Measurements from ENCODE around the gene KRTAP6-2.

Gene KRTAP6-2

GRCh38 chr21:30615199-30615598 is 16.5 kb upstream of the KRTAP6-2 start:
- Histone ChIP-seq H3K79me2 (ENCODE audit: insufficient read depth, low read length) (no peaks in the 10 kb centered on the region), H3K4me1 (ENCODE audit: insufficient read depth, low read length, severe bottlenecking) (no peaks in the 10 kb centered on the region), H3K9me2 (ENCODE audit: low read depth, low read length) (no peaks in the 10 kb centered on the region), H3K27ac (ENCODE audit: low read depth, low read length, poor library complexity, severe bottlenecking) (no peak overlapping the region), H3K9me3 (ENCODE audit: low read length) (no peaks in the 10 kb centered on the region), H3K36me3 (ENCODE audit: insufficient read depth, low read length) (no peaks in the 10 kb centered on the region), H3K4me2 (ENCODE audit: low read length) (no peak overlapping the region), H2AFZ (ENCODE audit: low read length) (no peak overlapping the region), H4K20me1 (ENCODE audit: insufficient read depth, low read length) (no peaks in the 10 kb centered on the region), H3K9ac (ENCODE audit: low read length) (no peak overlapping the region), H3F3A (ENCODE audit: insufficient read depth, low read length) (no peaks in the 10 kb centered on the region), H3K27me3 (ENCODE audit: insufficient read depth, low read length) (no peaks in the 10 kb centered on the region), H3K4me3 (ENCODE audit: low read depth, low read length, poor library complexity, severe bottlenecking) (no peak overlapping the region)
- TF ChIP-seq EZH2 (IDR thresholded peaks at IDR 0.05; ENCODE audit: borderline replicate concordance, low read length) (no peak), CTCF (IDR thresholded peaks at IDR 0.05; ENCODE audit: low read length) (no peak)

- TF ChIP-seq CTCF (IDR thresholded peaks at IDR 0.05; ENCODE audit: low read length) (no peak), EZH2 (IDR thresholded peaks at IDR 0.05; ENCODE audit: borderline replicate concordance, low read length) (no peak)
- Histone ChIP-seq H3K27ac (ENCODE audit: low read depth, low read length, poor library complexity, severe bottlenecking) (no peak within 1 kb of the TSS), H3K36me3 (ENCODE audit: insufficient read depth, low read length) (no peaks in the 10 kb centered on the region), H3K4me3 (ENCODE audit: low read depth, low read length, poor library complexity, severe bottlenecking) (no peak within 1 kb of the TSS), H3F3A (ENCODE audit: insufficient read depth, low read length) (no peaks in the 10 kb centered on the region), H4K20me1 (ENCODE audit: insufficient read depth, low read length) (no peaks in the 10 kb centered on the region), H3K4me2 (ENCODE audit: low read length) (no peak within 1 kb of the TSS), H3K27me3 (ENCODE audit: insufficient read depth, low read length) (no peaks in the 10 kb centered on the region), H3K9ac (ENCODE audit: low read length) (no peak within 1 kb of the TSS), H2AFZ (ENCODE audit: low read length) (no peak within 1 kb of the TSS), H3K79me2 (ENCODE audit: insufficient read depth, low read length) (no peaks in the 10 kb centered on the region), H3K4me1 (ENCODE audit: insufficient read depth, low read length, severe bottlenecking) (no peaks in the 10 kb centered on the region), H3K9me2 (ENCODE audit: low read depth, low read length) (no peaks in the 10 kb centered on the region), H3K9me3 (ENCODE audit: low read length) (no peaks in the 10 kb centered on the region)
These were observed 15.1 kb upstream of the KRTAP6-2 start, which contains the start of gene KRTAP6-1 for GRCh38 chr21:30613836-30614235. Gene KRTAP6-1, minus strand, starts transcription at chr21:30613930. Its CDS starts 26 bp downstream, at chr21:30613904.

- no peaks in the 10 kb centered on the region for H3K4me1 ChIP-seq (ENCODE audit: insufficient read depth, low read length, severe bottlenecking)
- H3K9me2 ChIP-seq (ENCODE audit: low read depth, low read length): no peaks in the 10 kb centered on the region
- no peak overlapping the region for H3K9ac ChIP-seq (ENCODE audit: low read length)
- no peak for TF ChIP-seq CTCF (IDR thresholded peaks at IDR 0.05; ENCODE audit: low read length)
- TF ChIP-seq EZH2 (IDR thresholded peaks at IDR 0.05; ENCODE audit: borderline replicate concordance, low read length): no peak
- no peak overlapping the region for H3K27ac ChIP-seq (ENCODE audit: low read depth, low read length, poor library complexity, severe bottlenecking)
- no peaks in the 10 kb centered on the region for H3K36me3 ChIP-seq (ENCODE audit: insufficient read depth, low read length)
- no peak overlapping the region for H3K4me2 ChIP-seq (ENCODE audit: low read length)
- no peaks in the 10 kb centered on the region for H3F3A ChIP-seq (ENCODE audit: insufficient read depth, low read length)
- no peaks in the 10 kb centered on the region for H3K27me3 ChIP-seq (ENCODE audit: insufficient read depth, low read length)
- H3K4me3 ChIP-seq (ENCODE audit: low read depth, low read length, poor library complexity, severe bottlenecking): no peak overlapping the region
- H3K9me3 ChIP-seq (ENCODE audit: low read length): no peaks in the 10 kb centered on the region
- H2AFZ ChIP-seq (ENCODE audit: low read length): no peak overlapping the region
- H3K79me2 ChIP-seq (ENCODE audit: insufficient read depth, low read length): no peaks in the 10 kb centered on the region
- no peaks in the 10 kb centered on the region for H4K20me1 ChIP-seq (ENCODE audit: insufficient read depth, low read length)
These were observed 13.4 kb upstream of the KRTAP6-2 start for GRCh38 chr21:30612132-30612531.

Measured in OCI-LY1 (cell line).